Cardiac muscle cell (in vitro differentiated cells and primary cell): ENCODE data around the gene PMEL. TPM values are rescaled to one million over a fixed set of nuclear protein-coding genes. Genes with fewer than 3 reads are reported as not detected.

Experiments used
- DNase-seq, 2 donors: peaks; one replicate each; pipeline versions ENCODE4 v3.0.0 to v3.0.0-alpha.2; 2010 to 2017; ENCODE audit warnings: low read depth in 1 of 2, low spot score in 1 of 2
- H3K27ac ChIP-seq: fragments of 200-600 bp; sonication (generic); 2 replicates; pipeline ENCODE4 v1.5.1; 2016
- H3K27me3 ChIP-seq: fragments of 200-600 bp; sonication (generic); 2 replicates; pipeline ENCODE4 v1.6.0; 2016; ENCODE audit warnings: control low read depth
- H3K36me3 ChIP-seq: fragments of 200-600 bp; sonication (generic); 2 replicates; pipeline ENCODE4 v1.5.1; 2016; ENCODE audit warnings: control low read depth
- H3K4me1 ChIP-seq: fragments of 200-600 bp; sonication (generic); 2 replicates; pipeline ENCODE4 v1.8.1; 2017; ENCODE audit warnings: low read depth, mild to moderate bottlenecking, mixed run types
- H3K4me3 ChIP-seq: fragments of 200-600 bp; sonication (generic); 2 replicates; pipeline ENCODE4 v1.5.1; 2016; ENCODE audit warnings: mild to moderate bottlenecking
- H3K9me3 ChIP-seq: fragments of 200-600 bp; sonication (generic); 2 replicates; pipeline ENCODE4 v1.5.1; 2017; ENCODE audit warnings: low read depth, mild to moderate bottlenecking, control low read depth
- polyA plus RNA-seq: library from polyadenylated mRNA; unstranded; fragments of >200 nt; fragmentation: Nextera tagmentation; extraction: Ambion mirVana; gene quantifications from 2 replicates; pipeline ENCODE4 v1.2.1, GENCODE V29; 2016
- total RNA-seq: library from RNA; depleted of rRNA; stranded (reverse); fragments of >200 nt; gene quantifications from 2 replicates; pipeline ENCODE4 v1.2.3, GENCODE V29; 2016
- TF ChIP-seq, protein P1 (sequence below): IDR thresholded peaks from 2 replicates; pipeline ENCODE4 v1.5.1; 2012; ENCODE audit warnings: low read depth, mild to moderate bottlenecking, low read length

PMEL gene
- total and polyA plus RNA-seq, 2 experiments from 2014 or later, result 11.3 to 15.5 TPM

DNA sequence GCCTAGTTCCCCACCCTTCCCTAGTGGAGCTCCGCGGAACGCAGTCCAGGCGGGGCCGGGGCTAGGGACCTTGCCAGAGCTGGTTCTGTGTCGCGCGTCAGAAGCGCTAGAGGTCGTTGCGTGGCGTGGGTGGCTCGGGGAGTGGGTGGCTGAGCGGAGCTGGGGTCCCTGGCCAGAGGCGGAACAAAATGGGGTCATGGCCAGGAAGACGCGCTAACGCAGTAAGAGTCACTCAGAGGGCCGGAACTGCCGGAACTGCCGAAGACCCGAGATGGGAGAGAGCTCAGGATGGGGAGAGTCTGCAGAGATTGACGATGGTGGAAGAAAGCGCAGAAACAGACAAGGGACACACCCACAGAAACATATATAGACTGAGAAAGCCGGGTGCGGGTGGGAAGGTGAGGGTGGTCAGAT, 30.1 kb downstream of the PMEL start:
- peak in 1 of 2 donors; percentile 21 for DNase-seq
- Histone ChIP-seq H3K27me3 (peaks cover 27% of the 10 kb centered on the region), H3K27ac (no peak overlapping the region), H3K4me3 (no peak overlapping the region), H3K4me1 (peaks cover 5% of the 10 kb centered on the region), H3K36me3 (no peaks in the 10 kb centered on the region), H3K9me3 (no peaks in the 10 kb centered on the region)
- TF ChIP-seq, protein P1, sequence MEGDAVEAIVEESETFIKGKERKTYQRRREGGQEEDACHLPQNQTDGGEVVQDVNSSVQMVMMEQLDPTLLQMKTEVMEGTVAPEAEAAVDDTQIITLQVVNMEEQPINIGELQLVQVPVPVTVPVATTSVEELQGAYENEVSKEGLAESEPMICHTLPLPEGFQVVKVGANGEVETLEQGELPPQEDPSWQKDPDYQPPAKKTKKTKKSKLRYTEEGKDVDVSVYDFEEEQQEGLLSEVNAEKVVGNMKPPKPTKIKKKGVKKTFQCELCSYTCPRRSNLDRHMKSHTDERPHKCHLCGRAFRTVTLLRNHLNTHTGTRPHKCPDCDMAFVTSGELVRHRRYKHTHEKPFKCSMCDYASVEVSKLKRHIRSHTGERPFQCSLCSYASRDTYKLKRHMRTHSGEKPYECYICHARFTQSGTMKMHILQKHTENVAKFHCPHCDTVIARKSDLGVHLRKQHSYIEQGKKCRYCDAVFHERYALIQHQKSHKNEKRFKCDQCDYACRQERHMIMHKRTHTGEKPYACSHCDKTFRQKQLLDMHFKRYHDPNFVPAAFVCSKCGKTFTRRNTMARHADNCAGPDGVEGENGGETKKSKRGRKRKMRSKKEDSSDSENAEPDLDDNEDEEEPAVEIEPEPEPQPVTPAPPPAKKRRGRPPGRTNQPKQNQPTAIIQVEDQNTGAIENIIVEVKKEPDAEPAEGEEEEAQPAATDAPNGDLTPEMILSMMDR, result peak; percentile 12

DNA sequence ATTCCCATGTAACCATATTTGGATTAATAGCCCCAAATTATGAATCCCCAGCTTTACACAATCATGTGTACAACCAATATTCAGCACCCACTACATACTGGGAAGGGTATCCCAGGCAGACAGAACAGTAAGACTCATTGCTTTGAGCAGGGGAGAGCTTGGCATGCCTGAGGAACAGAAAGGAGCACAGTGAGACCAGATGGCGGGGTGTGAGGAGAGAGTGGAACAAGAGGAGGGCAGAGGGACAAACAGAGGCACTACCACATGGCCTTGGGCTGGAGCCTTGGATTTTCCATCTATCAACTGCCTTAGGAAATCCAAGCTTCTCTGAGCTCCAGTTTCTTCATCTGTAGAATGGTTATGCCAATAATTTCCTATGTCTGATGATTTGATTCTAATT, 31.1 kb downstream of the PMEL start:
- no peaks in the 10 kb centered on the region for H3K9me3 ChIP-seq
- TF ChIP-seq, protein P1, result no peak
- H3K36me3 ChIP-seq, result no peaks in the 10 kb centered on the region
- H3K27ac ChIP-seq, result no peak overlapping the region
- DNase-seq, result no peak
- no peak overlapping the region for H3K4me3 ChIP-seq
- peaks cover 5% of the 10 kb centered on the region for H3K4me1 ChIP-seq
- peaks cover 27% of the 10 kb centered on the region for H3K27me3 ChIP-seq

DNA sequence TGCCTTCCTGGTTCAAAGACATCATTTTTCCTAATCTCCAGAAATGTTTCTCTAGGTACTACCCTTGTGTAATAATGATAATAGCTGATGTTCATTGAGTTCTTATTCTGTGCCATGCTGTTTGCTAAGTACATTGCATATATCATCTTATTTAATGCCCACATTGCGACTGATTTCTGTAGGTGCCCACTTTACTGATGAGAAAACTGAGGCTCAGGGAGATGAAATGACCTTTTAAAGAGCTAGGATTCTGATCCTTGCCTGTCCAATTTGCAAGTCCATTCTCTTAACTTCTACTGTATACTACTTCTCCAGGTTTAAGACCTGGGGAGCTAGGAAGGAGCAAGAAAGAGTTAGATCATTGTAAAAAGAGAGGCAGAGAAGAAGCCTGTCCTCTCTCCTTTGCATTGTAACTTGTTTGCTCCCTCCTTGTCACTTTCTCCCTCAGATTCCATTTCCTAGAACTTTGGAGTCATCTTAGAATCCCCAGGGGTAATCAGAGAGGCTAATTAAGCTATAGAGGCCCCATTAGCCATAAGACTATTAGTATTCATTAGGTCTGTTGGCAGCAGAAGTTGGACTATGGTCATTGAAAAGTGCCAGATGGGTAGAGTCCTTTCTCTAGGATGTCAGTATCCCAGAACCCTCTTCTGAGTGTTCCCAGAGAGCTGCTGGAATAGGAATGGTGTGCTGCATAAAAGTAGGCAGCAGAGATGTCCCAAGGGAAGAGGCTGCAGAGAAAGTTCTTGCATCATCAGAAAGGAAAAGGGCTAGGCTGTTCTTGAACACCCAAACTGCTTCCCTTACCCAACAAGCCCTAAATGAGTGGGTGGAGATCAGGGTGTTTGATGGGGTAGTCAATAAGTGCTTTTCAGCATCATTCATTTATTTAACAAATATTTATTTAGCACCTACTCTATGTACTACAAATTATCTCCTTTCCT, 31.8 kb downstream of the PMEL start:
- Histone ChIP-seq H3K27ac (no peak overlapping the region), H3K4me3 (no peak overlapping the region), H3K9me3 (no peaks in the 10 kb centered on the region), H3K4me1 (peaks cover 5% of the 10 kb centered on the region), H3K27me3 (peaks cover 27% of the 10 kb centered on the region), H3K36me3 (no peaks in the 10 kb centered on the region)
- TF ChIP-seq, protein P1, result no peak
- DNase-seq, result peak in 1 of 2 donors; percentile 56

DNA sequence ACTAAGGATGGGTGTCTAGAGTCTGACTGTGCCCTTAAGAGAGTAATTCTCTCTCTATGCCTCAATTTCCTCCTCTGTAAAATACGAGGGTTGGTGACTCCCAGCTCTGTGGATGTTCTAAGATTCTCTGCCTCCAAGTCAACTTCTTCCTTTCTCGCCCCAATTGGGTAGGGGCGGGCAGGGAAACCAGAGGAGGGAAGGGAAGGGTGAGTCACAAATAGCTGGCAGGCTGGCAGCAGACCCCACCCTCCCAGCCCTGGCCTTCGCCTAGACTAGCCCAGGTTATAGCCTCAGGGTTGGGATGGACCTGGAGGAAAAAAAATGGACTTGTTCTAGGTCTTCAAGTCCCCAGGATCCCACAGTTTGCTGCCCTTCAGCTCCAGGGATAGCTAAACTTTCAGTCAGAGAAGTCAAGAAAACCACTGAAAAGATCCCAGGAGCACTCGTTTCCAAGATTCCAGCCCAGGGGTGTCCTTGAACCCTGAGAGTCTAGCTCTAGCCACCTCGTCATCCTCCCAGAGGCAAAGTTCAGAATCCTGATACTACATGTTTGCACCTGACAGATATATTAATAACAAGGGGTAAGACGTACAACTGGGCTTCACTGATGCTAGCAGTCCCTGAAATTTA, 32.6 kb downstream of the PMEL start:
- peaks cover 27% of the 10 kb centered on the region for H3K27me3 ChIP-seq
- no peaks in the 10 kb centered on the region for H3K9me3 ChIP-seq
- no peak for DNase-seq
- TF ChIP-seq, protein P1, result no peak
- H3K4me1 ChIP-seq, result peaks cover 5% of the 10 kb centered on the region
- H3K4me3 ChIP-seq, result no peak overlapping the region
- no peak overlapping the region for H3K27ac ChIP-seq
- no peaks in the 10 kb centered on the region for H3K36me3 ChIP-seq

DNA sequence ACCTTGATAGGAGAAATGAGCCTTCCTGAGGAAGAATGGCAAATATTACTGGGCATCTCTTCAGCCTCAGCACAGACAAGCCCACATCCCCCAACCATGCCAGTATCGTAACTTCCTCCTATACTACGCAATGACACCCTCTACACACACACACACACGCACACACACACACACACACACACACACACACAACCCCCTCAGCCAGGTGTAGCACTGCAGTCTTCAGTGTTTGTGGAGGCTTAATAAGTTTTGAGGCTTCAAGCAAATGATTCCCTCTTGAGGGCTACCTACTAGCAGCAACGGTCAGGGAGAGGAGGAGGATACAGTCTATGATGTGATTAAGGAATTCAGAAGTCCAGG, 33.3 kb downstream of the PMEL start:
- Histone ChIP-seq H3K36me3 (no peaks in the 10 kb centered on the region), H3K4me1 (peaks cover 5% of the 10 kb centered on the region), H3K27ac (no peak overlapping the region), H3K27me3 (peaks cover 27% of the 10 kb centered on the region), H3K4me3 (peak overlapping the region; percentile 64), H3K9me3 (no peaks in the 10 kb centered on the region)
- TF ChIP-seq, protein P1, result no peak
- DNase-seq, result peak in 1 of 2 donors; percentile 44
